Ascending aorta (tissue), 2 donors: ENCODE results near the gene RNU5B-1. TPM values are rescaled to one million over a fixed set of nuclear protein-coding genes. Genes with fewer than 3 reads are reported as not detected.

Experiments
- DNase-seq, 2 donors: peaks; one replicate each; pipeline ENCODE4 v3.0.0-alpha.2; 2019; ENCODE audit warnings: low spot score in 2 of 2
- H3K27ac ChIP-seq, 2 donors: fragments of 200-600 bp; sonication (generic); one replicate each; pipeline ENCODE4 v1.5.1; 2016 to 2017; ENCODE audit warnings: mild to moderate bottlenecking in 1 of 2
- H3K27me3 ChIP-seq: fragments of 200-600 bp; sonication (generic); one replicate; pipeline ENCODE4 v1.5.1; 2017
- H3K36me3 ChIP-seq, 2 donors: fragments of 200-600 bp; sonication (generic); one replicate each; pipeline ENCODE4 v1.5.1; 2016
- H3K4me1 ChIP-seq, 2 donors: fragments of 200-600 bp; sonication (generic); one replicate each; pipeline ENCODE4 v1.5.1; 2016 to 2017; ENCODE audit warnings: mild to moderate bottlenecking in 1 of 2
- H3K4me3 ChIP-seq, 2 donors: fragments of 200-600 bp; sonication (generic); one replicate each; pipeline ENCODE4 v1.5.1; 2016 to 2017; ENCODE audit warnings: mild to moderate bottlenecking in 1 of 2
- H3K9me3 ChIP-seq, 2 donors: fragments of 200-600 bp; sonication (generic); one replicate each; pipeline ENCODE4 v1.5.1; 2016
- CTCF ChIP-seq, 3 experiments: fragments of 200-600 bp in 2 of 3; fragments of 450-650 bp in 1 of 3; sonication (generic) in 2 of 3; IDR thresholded peaks; one replicate each; pipeline ENCODE4 v1.5.1; 2016 to 2019; ENCODE audit warnings: antibody characterized with exemption in 3 of 3, mild to moderate bottlenecking in 1 of 3, moderate library complexity in 1 of 3
- intact Hi-C: fragments of 100-400 bp; cut with DNase I; formaldehyde crosslinking; loops from one replicate; pipeline ENCODE4 v1.15.1; 2023
- total RNA-seq: library from RNA; depleted of rRNA; stranded (reverse); fragments of >200 nt; gene quantifications from one replicate; pipeline ENCODE4 v1.1.0, GENCODE V29; 2016

The RNU5B-1 gene
- total RNA-seq, 1 donor from 2014 or later: not detected

GRCh38 chr15:65323071-65323511 is 18.6 kb downstream of the RNU5B-1 start:
- intact Hi-C loops: no loop called here
- H3K9me3 ChIP-seq: no peaks in the 10 kb centered on the region
- no peak for DNase-seq
- no peaks in the 10 kb centered on the region for H3K4me1 ChIP-seq
- H3K27ac ChIP-seq: no peak overlapping the region
- H3K36me3 ChIP-seq: no peaks in the 10 kb centered on the region
- no peak for TF ChIP-seq CTCF (IDR thresholded peaks at IDR 0.05)
- H3K4me3 ChIP-seq: no peak overlapping the region
- no peaks in the 10 kb centered on the region for H3K27me3 ChIP-seq

- no peak overlapping the region for H3K4me3 ChIP-seq
- H3K9me3 ChIP-seq: no peaks in the 10 kb centered on the region
- H3K4me1 ChIP-seq: no peaks in the 10 kb centered on the region
- TF ChIP-seq CTCF (IDR thresholded peaks at IDR 0.05): no peak
- intact Hi-C loops: no loop called here
- no peak for DNase-seq
- H3K27ac ChIP-seq: no peak overlapping the region
- no peaks in the 10 kb centered on the region for H3K36me3 ChIP-seq
- H3K27me3 ChIP-seq: no peaks in the 10 kb centered on the region
Measured at GRCh38 chr15:65326117-65326526, 21.6 kb downstream of the RNU5B-1 start.

- no peak for TF ChIP-seq CTCF (IDR thresholded peaks at IDR 0.05)
- Histone ChIP-seq H3K36me3 (no peaks in the 10 kb centered on the region), H3K4me3 (no peak overlapping the region), H3K27me3 (no peaks in the 10 kb centered on the region), H3K9me3 (no peaks in the 10 kb centered on the region), H3K27ac (no peak overlapping the region), H3K4me1 (no peaks in the 10 kb centered on the region)
- intact Hi-C loops: no loop called here
- no peak for DNase-seq
Measured at GRCh38 chr15:65326818-65327217, 22.3 kb downstream of the RNU5B-1 start.

- DNase-seq: no peak
- Histone ChIP-seq H3K36me3 (no peaks in the 10 kb centered on the region), H3K27ac (no peak overlapping the region), H3K4me1 (no peaks in the 10 kb centered on the region), H3K27me3 (no peaks in the 10 kb centered on the region), H3K9me3 (no peaks in the 10 kb centered on the region), H3K4me3 (no peak overlapping the region)
- intact Hi-C loops: no loop called here
- no peak for TF ChIP-seq CTCF (IDR thresholded peaks at IDR 0.05)
Measured at GRCh38 chr15:65327651-65328393, 23.3 kb downstream of the RNU5B-1 start.

- H3K4me1 ChIP-seq: no peaks in the 10 kb centered on the region
- no peaks in the 10 kb centered on the region for H3K9me3 ChIP-seq
- H3K4me3 ChIP-seq: no peak overlapping the region
- intact Hi-C loops: no loop called here
- no peak for DNase-seq
- H3K27me3 ChIP-seq: no peaks in the 10 kb centered on the region
- TF ChIP-seq CTCF (IDR thresholded peaks at IDR 0.05): no peak
- H3K27ac ChIP-seq: no peak overlapping the region
- H3K36me3 ChIP-seq: no peaks in the 10 kb centered on the region
Measured at GRCh38 chr15:65328506-65329287, 24.2 kb downstream of the RNU5B-1 start.
